Karpas-422 (cell line): ENCODE results near the gene C10orf95. TPM values are rescaled to one million over a fixed set of nuclear protein-coding genes. Genes with fewer than 3 reads are reported as not detected.
A peak's percentile ranks its signal among the peaks of the same experiment; 100 is the strongest.
"Not testable (repeated sequence)": the region's sequence is repeated elsewhere in the genome, so short reads cannot be mapped to it uniquely, and the experiment has no call there.

Source experiments
- DNase-seq: peaks from one replicate; pipeline ENCODE4 v3.0.0-alpha.2; 2015
- H2AFZ ChIP-seq: fragments of 200-600 bp; sonication (generic); 2 replicates; pipeline ENCODE4 v1.6.1; 2014; ENCODE audit warnings: antibody characterized with exemption, low read length, mixed read lengths
- H3K27ac ChIP-seq: fragments of 200-600 bp; sonication (generic); 2 replicates; pipeline ENCODE4 v1.5.1; 2014; ENCODE audit warnings: mild to moderate bottlenecking, low read length, moderate library complexity
- H3K27me3 ChIP-seq: fragments of 200-600 bp; sonication (generic); 2 replicates; pipeline ENCODE4 v1.6.1; 2014; ENCODE audit warnings: low read length, mixed read lengths
- H3K36me3 ChIP-seq: fragments of 200-600 bp; sonication (generic); 2 replicates; pipeline ENCODE4 v1.6.1; 2014; ENCODE audit warnings: low read length, mixed read lengths; ENCODE audit not compliant: insufficient read depth
- H3K4me1 ChIP-seq: fragments of 200-600 bp; sonication (generic); 2 replicates; pipeline ENCODE4 v1.6.1; 2014; ENCODE audit warnings: mild to moderate bottlenecking, low read length, mixed read lengths
- H3K4me2 ChIP-seq: fragments of 200-600 bp; sonication (generic); 2 replicates; pipeline ENCODE4 v1.6.1; 2014; ENCODE audit warnings: low read length, low read depth, mild to moderate bottlenecking; ENCODE audit not compliant: poor library complexity, severe bottlenecking
- H3K4me3 ChIP-seq: fragments of 200-600 bp; sonication (generic); 2 replicates; pipeline ENCODE4 v1.5.1; 2014; ENCODE audit warnings: mild to moderate bottlenecking, antibody characterized with exemption, low read length, mixed read lengths
- H3K79me2 ChIP-seq: fragments of 200-600 bp; sonication (generic); 2 replicates; pipeline ENCODE4 v1.6.1; 2014; ENCODE audit warnings: mild to moderate bottlenecking, low read length, mixed read lengths
- H3K9ac ChIP-seq: fragments of 200-600 bp; sonication (generic); 2 replicates; pipeline ENCODE4 v1.6.0; 2014; ENCODE audit warnings: low read length
- H3K9me2 ChIP-seq: fragments of 200-600 bp; sonication (generic), shearing (Covaris generic); replicated peaks from 2 replicates; pipeline ENCODE4 v1.6.0; 2014; ENCODE audit warnings: mild to moderate bottlenecking, low read length, moderate library complexity; ENCODE audit not compliant: insufficient read depth
- H3K9me3 ChIP-seq: fragments of 300-700, 200-600 bp; sonication (generic); 2 replicates; pipeline ENCODE4 v1.6.1; 2014; ENCODE audit warnings: low read length, mixed read lengths
- H4K20me1 ChIP-seq: fragments of 200-600 bp; sonication (generic); 2 replicates; pipeline ENCODE4 v1.6.1; 2014; ENCODE audit warnings: mild to moderate bottlenecking, antibody characterized with exemption, low read length, low read depth; ENCODE audit not compliant: insufficient read depth
- total RNA-seq: library from RNA; depleted of rRNA; stranded (reverse); fragments of >200 nt; shearing (Covaris generic); gene quantifications from 2 replicates; pipeline ENCODE4 v1.2.3, GENCODE V29; 2014; ENCODE audit warnings: low replicate concordance

Gene C10orf95
- total RNA-seq, 1 experiment from 2014 or later: 0.78 TPM

GRCh38 chr10:102460836-102461186 lies 9.5 kb upstream of the C10orf95 start:
- H3K27me3 ChIP-seq: no peaks in the 10 kb centered on the region
- no peaks in the 10 kb centered on the region for H3K79me2 ChIP-seq
- no peaks in the 10 kb centered on the region for H3K9me2 ChIP-seq
- H3K4me3 ChIP-seq: peak overlapping the region; percentile 72; the same call in 1 of the 2 replicates
- no peak overlapping the region for H3K9ac ChIP-seq
- no peaks in the 10 kb centered on the region for H4K20me1 ChIP-seq
- no peaks in the 10 kb centered on the region for H3K9me3 ChIP-seq
- H3K4me2 ChIP-seq: peak overlapping the region; percentile 89
- H3K36me3 ChIP-seq: no peaks in the 10 kb centered on the region
- peak overlapping the region; percentile 95; the same call in 1 of the 2 replicates for H2AFZ ChIP-seq
- peaks cover 16% of the 10 kb centered on the region for H3K4me1 ChIP-seq
- no peak overlapping the region for H3K27ac ChIP-seq
- no peak for DNase-seq

GRCh38 chr10:102458656-102459055 lies 7.3 kb upstream of the C10orf95 start:
- Histone ChIP-seq H4K20me1 (no peaks in the 10 kb centered on the region), H3K9me2 (no peaks in the 10 kb centered on the region), H3K27me3 (no peaks in the 10 kb centered on the region), H3K36me3 (no peaks in the 10 kb centered on the region), H3K4me3 (no peak overlapping the region), H3K4me1 (peaks cover 34% of the 10 kb centered on the region), H3K9ac (no peak overlapping the region), H3K9me3 (no peaks in the 10 kb centered on the region), H3K27ac (no peak overlapping the region), H3K79me2 (no peaks in the 10 kb centered on the region), H3K4me2 (no peak overlapping the region), H2AFZ (no peak overlapping the region)
- DNase-seq: no peak

- Histone ChIP-seq H3K27ac (no peak overlapping the region), H4K20me1 (no peaks in the 10 kb centered on the region), H3K27me3 (no peaks in the 10 kb centered on the region), H3K36me3 (no peaks in the 10 kb centered on the region), H3K79me2 (no peaks in the 10 kb centered on the region), H3K9me3 (no peaks in the 10 kb centered on the region), H3K4me3 (no peak overlapping the region), H3K4me1 (peaks cover 44% of the 10 kb centered on the region), H3K9me2 (no peaks in the 10 kb centered on the region), H2AFZ (no peak overlapping the region), H3K9ac (no peak overlapping the region), H3K4me2 (no peak overlapping the region)
- DNase-seq: no peak
These were observed 6.3 kb upstream of the C10orf95 start for GRCh38 chr10:102457591-102458150.

GRCh38 chr10:102455893-102456471 lies 4.6 kb upstream of the C10orf95 start:
- Histone ChIP-seq H3K9me3 (no peaks in the 10 kb centered on the region), H3K4me2 (no peak overlapping the region), H3K27ac (no peak overlapping the region), H3K79me2 (peaks cover 9% of the 10 kb centered on the region), H4K20me1 (no peaks in the 10 kb centered on the region), H3K36me3 (no peaks in the 10 kb centered on the region), H3K4me1 (peaks cover 43% of the 10 kb centered on the region), H2AFZ (no peak overlapping the region), H3K4me3 (no peak overlapping the region), H3K9me2 (no peaks in the 10 kb centered on the region), H3K9ac (no peak overlapping the region), H3K27me3 (no peaks in the 10 kb centered on the region)
- DNase-seq: no peak

GRCh38 chr10:102454662-102455487 lies 3.5 kb upstream of the C10orf95 start:
- DNase-seq, H4K20me1 ChIP-seq, H3K9me3 ChIP-seq, H3K36me3 ChIP-seq, H3K9me2 ChIP-seq, H3K27me3 ChIP-seq, H3K4me3 ChIP-seq, H2AFZ ChIP-seq: not testable (repeated sequence)
- Histone ChIP-seq H3K27ac (peak overlapping the region; percentile 61), H3K79me2 (peaks cover 14% of the 10 kb centered on the region), H3K4me2 (peak overlapping the region; percentile 50), H3K4me1 (peaks cover 40% of the 10 kb centered on the region), H3K9ac (peak overlapping the region; percentile 33; the same call in 1 of the 2 replicates)

- H4K20me1 ChIP-seq: no peaks in the 10 kb centered on the region
- H3K36me3 ChIP-seq: no peaks in the 10 kb centered on the region
- no peaks in the 10 kb centered on the region for H3K9me2 ChIP-seq
- H2AFZ ChIP-seq: no peak overlapping the region
- peaks cover 44% of the 10 kb centered on the region for H3K4me1 ChIP-seq
- no peak for DNase-seq
- no peaks in the 10 kb centered on the region for H3K9me3 ChIP-seq
- no peak overlapping the region for H3K27ac ChIP-seq
- peak overlapping the region; percentile 50 for H3K4me2 ChIP-seq
- H3K27me3 ChIP-seq: no peaks in the 10 kb centered on the region
- H3K9ac ChIP-seq: peak overlapping the region; percentile 8; the same call in 1 of the 2 replicates
- H3K4me3 ChIP-seq: 0 out of 2 replicates have a peak overlapping the region, but pooled peaks have one; percentile 19
- peaks cover 15% of the 10 kb centered on the region for H3K79me2 ChIP-seq
These were observed 2.2 kb upstream of the C10orf95 start for GRCh38 chr10:102453502-102453901.

- Histone ChIP-seq H3K27ac (no peak overlapping the region), H3K4me1 (peaks cover 44% of the 10 kb centered on the region), H3K4me3 (no peak overlapping the region), H3K36me3 (no peaks in the 10 kb centered on the region), H2AFZ (no peak overlapping the region), H3K4me2 (peak overlapping the region; percentile 50), H3K79me2 (peaks cover 15% of the 10 kb centered on the region), H3K9me2 (no peaks in the 10 kb centered on the region), H3K9me3 (no peaks in the 10 kb centered on the region), H4K20me1 (no peaks in the 10 kb centered on the region), H3K9ac (peak overlapping the region; percentile 8; the same call in 1 of the 2 replicates), H3K27me3 (no peaks in the 10 kb centered on the region)
- DNase-seq: no peak
These were observed 1.5 kb upstream of the C10orf95 start for GRCh38 chr10:102452672-102453340.
